ENCODE data around the gene OR6K3. TPM values are rescaled to one million over a fixed set of nuclear protein-coding genes. Genes with fewer than 3 reads are reported as not detected.

The OR6K3 gene
- total RNA-seq, 2 experiments from 2014 or later, result not detected

DNA sequence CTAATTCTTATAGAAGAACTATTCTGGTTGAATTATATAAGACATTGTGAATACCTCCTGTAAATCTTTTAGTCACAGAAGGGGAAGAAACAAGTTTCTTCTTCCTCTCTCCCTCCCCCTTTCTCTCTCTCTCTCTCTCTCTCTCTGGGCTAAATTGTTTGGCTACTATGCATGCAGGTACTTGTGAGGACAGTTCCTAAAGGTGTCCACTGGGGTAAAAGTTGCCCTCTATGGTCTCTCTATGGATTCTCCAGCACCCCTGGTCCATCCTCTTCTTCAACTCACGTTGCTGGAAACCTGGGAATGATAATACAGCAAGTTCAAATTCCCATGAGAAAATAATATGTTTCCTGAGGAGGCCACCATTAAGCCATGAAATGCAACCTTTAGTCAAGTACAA lies 5.8 kb downstream of the OR6K3 start:
- no peaks in the 10 kb centered on the region for H3K4me1 ChIP-seq (ENCODE audit: insufficient read depth, low read length)
- H3K27ac ChIP-seq (ENCODE audit: low read depth in 1 of 2, low read length in 2 of 2), result no peak overlapping the region
- TF ChIP-seq, protein P1, sequence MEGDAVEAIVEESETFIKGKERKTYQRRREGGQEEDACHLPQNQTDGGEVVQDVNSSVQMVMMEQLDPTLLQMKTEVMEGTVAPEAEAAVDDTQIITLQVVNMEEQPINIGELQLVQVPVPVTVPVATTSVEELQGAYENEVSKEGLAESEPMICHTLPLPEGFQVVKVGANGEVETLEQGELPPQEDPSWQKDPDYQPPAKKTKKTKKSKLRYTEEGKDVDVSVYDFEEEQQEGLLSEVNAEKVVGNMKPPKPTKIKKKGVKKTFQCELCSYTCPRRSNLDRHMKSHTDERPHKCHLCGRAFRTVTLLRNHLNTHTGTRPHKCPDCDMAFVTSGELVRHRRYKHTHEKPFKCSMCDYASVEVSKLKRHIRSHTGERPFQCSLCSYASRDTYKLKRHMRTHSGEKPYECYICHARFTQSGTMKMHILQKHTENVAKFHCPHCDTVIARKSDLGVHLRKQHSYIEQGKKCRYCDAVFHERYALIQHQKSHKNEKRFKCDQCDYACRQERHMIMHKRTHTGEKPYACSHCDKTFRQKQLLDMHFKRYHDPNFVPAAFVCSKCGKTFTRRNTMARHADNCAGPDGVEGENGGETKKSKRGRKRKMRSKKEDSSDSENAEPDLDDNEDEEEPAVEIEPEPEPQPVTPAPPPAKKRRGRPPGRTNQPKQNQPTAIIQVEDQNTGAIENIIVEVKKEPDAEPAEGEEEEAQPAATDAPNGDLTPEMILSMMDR (IDR thresholded peaks at IDR 0.05), result no peak
- CTCF ChIA-PET, result no interaction called here
- H3K4me3 Mint-ChIP-seq, result no peak overlapping the region
- DNase-seq (no peak), ATAC-seq (ENCODE audit: poor library complexity) (no peak)
- no peaks in the 10 kb centered on the region for H3K9me3 Mint-ChIP-seq
- intact Hi-C loops (cut with DNase I, micrococcal nuclease), result no loop called here
- H3K36me3 Mint-ChIP-seq (ENCODE audit: low read depth), result no peaks in the 10 kb centered on the region
- no peaks in the 10 kb centered on the region for H3K9me3 ChIP-seq (ENCODE audit: control insufficient read depth in 1 of 2, insufficient read depth in 1 of 2, low read length in 2 of 2)
- H3K4me1 Mint-ChIP-seq (ENCODE audit: low read depth), result no peaks in the 10 kb centered on the region
- H3K4me3 ChIP-seq (ENCODE audit: low read length), result no peak overlapping the region
- no peaks in the 10 kb centered on the region for H3K36me3 ChIP-seq (ENCODE audit: insufficient read depth, low read length)
- H3K27me3 Mint-ChIP-seq, result peaks cover 45% of the 10 kb centered on the region
- H3K27me3 ChIP-seq (ENCODE audit: control insufficient read depth in 1 of 2, insufficient read depth in 2 of 2, low read length in 2 of 2), result peaks cover 3 to 19% of the 10 kb centered on the region in 2 experiments
- no peak overlapping the region for H3K27ac Mint-ChIP-seq
- POLR2A ChIA-PET, result no interaction called here

DNA sequence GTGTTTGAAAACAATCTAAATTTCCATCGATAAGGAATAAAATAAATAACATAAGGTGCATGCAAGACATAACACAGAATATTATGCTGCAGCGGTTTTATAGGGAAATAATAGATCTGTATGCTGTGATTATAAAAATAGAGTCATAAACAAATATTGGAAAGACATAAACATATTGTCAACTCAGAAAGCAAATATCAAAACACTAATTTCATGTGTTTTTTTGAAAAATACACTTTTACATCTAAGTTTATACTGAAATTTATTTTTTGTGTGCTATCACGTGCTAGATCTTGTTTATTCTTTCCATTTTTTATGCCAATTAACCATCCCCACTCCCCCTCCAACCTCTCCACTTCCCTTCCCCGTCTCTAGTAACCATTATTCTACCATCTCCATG lies 9.4 kb downstream of the OR6K3 start:
- Mint-ChIP-seq H3K4me1 (ENCODE audit: low read depth) (no peaks in the 10 kb centered on the region), H3K27ac (no peak overlapping the region), H3K27me3 (peaks cover 38% of the 10 kb centered on the region), H3K9me3 (no peaks in the 10 kb centered on the region), H3K36me3 (ENCODE audit: low read depth) (no peaks in the 10 kb centered on the region), H3K4me3 (no peak overlapping the region)
- DNase-seq (no peak), ATAC-seq (ENCODE audit: poor library complexity) (no peak)
- ChIA-PET POLR2A (no interaction called here), CTCF (no interaction called here)
- H3K4me3 ChIP-seq (ENCODE audit: low read length), result no peak overlapping the region
- no peak overlapping the region for H3K27ac ChIP-seq (ENCODE audit: low read depth in 1 of 2, low read length in 2 of 2)
- peaks cover 3 to 19% of the 10 kb centered on the region in 2 experiments for H3K27me3 ChIP-seq (ENCODE audit: control insufficient read depth in 1 of 2, insufficient read depth in 2 of 2, low read length in 2 of 2)
- H3K4me1 ChIP-seq (ENCODE audit: insufficient read depth, low read length), result no peaks in the 10 kb centered on the region
- TF ChIP-seq, protein P1 (IDR thresholded peaks at IDR 0.05), result no peak
- no peaks in the 10 kb centered on the region for H3K9me3 ChIP-seq (ENCODE audit: control insufficient read depth in 1 of 2, insufficient read depth in 1 of 2, low read length in 2 of 2)
- no peaks in the 10 kb centered on the region for H3K36me3 ChIP-seq (ENCODE audit: insufficient read depth, low read length)
- intact Hi-C loops (cut with DNase I, micrococcal nuclease), result no loop called here

DNA sequence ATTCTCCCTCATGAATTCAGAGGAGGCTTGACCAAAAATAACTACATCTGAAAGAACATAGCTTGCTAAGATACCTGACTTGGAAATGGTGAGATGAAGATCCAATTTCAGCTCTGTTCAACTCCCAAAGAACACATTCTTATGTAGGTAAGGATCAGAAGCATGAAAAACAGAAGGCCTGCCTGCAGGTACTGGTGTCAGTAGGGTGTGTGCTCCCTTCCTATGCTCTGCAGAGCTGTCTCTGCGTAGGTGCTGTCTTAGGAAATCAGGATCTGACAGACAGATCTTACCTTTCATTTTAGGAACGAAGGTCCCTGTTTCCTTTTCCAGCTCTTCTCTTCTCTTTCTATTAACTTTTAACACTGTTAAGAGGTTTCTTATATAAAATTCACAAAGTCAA lies 14.4 kb downstream of the OR6K3 start:
- CTCF ChIA-PET, result no interaction called here
- H3K4me1 Mint-ChIP-seq (ENCODE audit: low read depth), result no peaks in the 10 kb centered on the region

More for the DNA sequence above, 14.4 kb downstream of the OR6K3 start:
- Histone ChIP-seq H3K9me3 (ENCODE audit: control insufficient read depth in 1 of 2, insufficient read depth in 1 of 2, low read length in 2 of 2) (no peaks in the 10 kb centered on the region), H3K4me1 (ENCODE audit: insufficient read depth, low read length) (no peaks in the 10 kb centered on the region), H3K27me3 (ENCODE audit: control insufficient read depth in 1 of 2, insufficient read depth in 2 of 2, low read length in 2 of 2) (no peaks in the 10 kb centered on the region), H3K36me3 (ENCODE audit: insufficient read depth, low read length) (no peaks in the 10 kb centered on the region), H3K27ac (ENCODE audit: low read depth in 1 of 2, low read length in 2 of 2) (no peak overlapping the region), H3K4me3 (ENCODE audit: low read length) (no peak overlapping the region)
- intact Hi-C loops (cut with DNase I, micrococcal nuclease), result no loop called here
- H3K36me3 Mint-ChIP-seq (ENCODE audit: low read depth), result no peaks in the 10 kb centered on the region
- DNase-seq (no peak), ATAC-seq (ENCODE audit: poor library complexity) (no peak)
- peaks cover 10% of the 10 kb centered on the region for H3K27me3 Mint-ChIP-seq
- no peak overlapping the region for H3K4me3 Mint-ChIP-seq
- no peak overlapping the region for H3K27ac Mint-ChIP-seq
- POLR2A ChIA-PET, result no interaction called here
- no peaks in the 10 kb centered on the region for H3K9me3 Mint-ChIP-seq
- TF ChIP-seq, protein P1 (IDR thresholded peaks at IDR 0.05), result no peak
